KOPT-K1 (cell line): ENCODE measurements around the gene GLOD4.

ENCODE experiments used
- H3K27ac ChIP-seq: fragments of 200-600 bp; sonication (generic); 2 replicates; pipeline ENCODE4 v1.5.1; 2016; ENCODE audit warnings: antibody characterized with exemption, mild to moderate bottlenecking, low read depth, low read length; ENCODE audit not compliant: poor library complexity, severe bottlenecking
- H3K36me3 ChIP-seq: fragments of 200-600 bp; sonication (generic); 2 replicates; pipeline ENCODE4 v1.5.1; 2017; ENCODE audit warnings: antibody characterized with exemption, mild to moderate bottlenecking, low read length, moderate library complexity; ENCODE audit not compliant: insufficient read depth
- H3K9me3 ChIP-seq: fragments of 200-600 bp; sonication (generic); 2 replicates; pipeline ENCODE4 v1.5.1; 2017; ENCODE audit warnings: antibody characterized with exemption, low read length, mild to moderate bottlenecking; ENCODE audit not compliant: insufficient read depth, poor library complexity, severe bottlenecking

Gene GLOD4

DNA sequence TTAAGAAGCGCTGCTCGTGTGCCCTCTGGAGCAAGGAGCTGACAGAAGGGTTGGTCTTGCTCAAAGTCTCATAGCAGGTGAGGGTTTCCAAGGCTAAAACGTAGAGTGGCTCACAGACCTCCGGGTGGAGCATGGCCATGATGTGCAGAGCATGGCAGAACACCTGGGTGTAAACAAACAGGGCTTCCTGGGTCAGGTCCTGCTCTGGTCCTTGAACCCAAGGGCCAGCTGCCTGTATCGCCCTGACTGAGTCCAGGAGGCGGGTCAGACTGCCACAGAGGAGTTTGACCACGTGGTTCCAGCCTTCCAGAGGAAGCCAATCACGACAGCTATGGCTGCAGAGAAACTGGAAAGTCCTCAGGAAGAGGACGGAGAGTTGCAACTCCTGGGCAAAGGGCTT is 37.1 kb downstream of the GLOD4 start:
- H3K27ac ChIP-seq, result no peak overlapping the region
- H3K9me3 ChIP-seq, result no peaks in the 10 kb centered on the region
- peaks cover 87% of the 10 kb centered on the region for H3K36me3 ChIP-seq

DNA sequence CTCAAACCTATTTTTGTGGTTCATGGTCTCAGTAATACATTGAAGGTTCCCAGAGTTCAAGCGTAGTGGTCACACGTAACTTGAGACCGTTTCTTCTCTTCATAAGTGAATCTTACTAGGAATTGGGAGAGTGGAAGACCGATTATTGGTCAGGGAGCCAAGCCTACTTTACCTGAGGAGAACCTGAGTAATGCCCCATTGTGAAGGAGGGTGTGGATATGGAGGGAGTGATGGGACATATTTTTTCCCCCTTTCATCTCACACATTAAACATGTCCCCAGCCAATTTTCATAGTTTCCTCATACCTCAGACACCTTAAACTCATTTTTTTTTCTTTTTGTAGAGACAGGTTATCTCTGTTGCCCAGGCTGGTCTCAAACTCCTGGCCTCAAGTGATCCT is 38.9 kb downstream of the GLOD4 start:
- Histone ChIP-seq H3K9me3 (no peaks in the 10 kb centered on the region), H3K27ac (no peak overlapping the region), H3K36me3 (peaks cover 98% of the 10 kb centered on the region)

DNA sequence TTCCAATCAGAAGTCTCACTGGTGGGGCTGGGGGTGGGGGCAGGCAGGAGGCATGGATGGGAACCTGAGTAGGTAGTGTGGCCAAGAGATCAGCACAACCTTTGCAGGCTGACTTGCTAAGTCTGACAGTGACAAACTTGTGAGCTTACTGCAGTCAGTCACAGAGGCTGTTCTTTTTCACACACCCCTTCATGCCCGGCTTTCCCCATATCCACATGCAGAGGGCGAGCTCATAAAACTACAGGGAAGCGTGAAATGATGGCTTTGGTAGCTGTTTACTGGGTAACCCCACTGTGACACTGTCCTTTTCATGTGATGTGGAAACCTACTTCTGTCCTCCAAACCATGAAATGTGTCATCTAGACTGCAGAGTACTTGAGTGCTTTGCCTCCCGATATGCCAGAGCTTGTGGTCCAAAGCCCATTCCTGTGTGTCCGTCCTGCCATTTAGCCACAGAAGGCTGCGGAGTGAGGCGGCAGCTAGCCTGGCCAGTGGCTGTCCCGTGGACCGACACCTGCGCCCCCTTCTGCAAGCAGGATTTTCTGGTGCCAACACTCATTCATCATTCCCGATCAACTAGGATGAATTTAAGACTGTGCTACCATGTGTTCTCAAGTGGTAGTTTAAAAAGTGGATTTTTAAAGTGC is 39.8 kb downstream of the GLOD4 start:
- H3K9me3 ChIP-seq, result no peaks in the 10 kb centered on the region
- H3K36me3 ChIP-seq, result peaks cover 96% of the 10 kb centered on the region
- H3K27ac ChIP-seq, result no peak overlapping the region

- Histone ChIP-seq H3K27ac (no peak overlapping the region), H3K36me3 (peaks cover 88% of the 10 kb centered on the region), H3K9me3 (no peaks in the 10 kb centered on the region)
These were observed 41.7 kb downstream of the GLOD4 start for GRCh38 chr17:740240-741017.

DNA sequence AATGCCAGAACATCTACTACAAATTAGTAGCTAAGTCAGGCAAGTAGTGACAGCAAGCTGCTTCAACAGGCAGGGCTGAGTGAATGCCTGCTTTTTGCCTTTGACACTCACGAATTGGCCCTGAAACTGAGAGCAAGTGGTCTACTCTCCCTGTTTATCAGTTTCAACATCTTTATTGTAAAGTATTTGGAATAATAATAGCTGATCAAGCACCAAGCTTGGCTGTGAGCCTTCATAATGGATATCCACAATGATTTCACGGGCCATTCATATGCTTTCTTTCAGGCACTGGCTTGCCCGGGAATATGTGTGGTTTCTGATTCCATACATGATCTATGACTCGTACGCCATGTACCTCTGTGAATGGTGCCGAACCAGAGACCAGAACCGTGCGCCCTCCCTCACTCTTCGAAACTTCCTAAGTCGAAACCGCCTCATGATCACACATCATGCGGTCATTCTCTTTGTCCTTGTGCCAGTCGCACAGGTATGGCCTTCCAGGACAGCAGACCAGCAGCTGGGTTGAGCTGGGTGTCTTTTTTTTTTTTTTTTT is 44.4 kb downstream of the GLOD4 start:
- peaks cover 65% of the 10 kb centered on the region for H3K36me3 ChIP-seq
- H3K9me3 ChIP-seq, result no peaks in the 10 kb centered on the region
- no peak overlapping the region for H3K27ac ChIP-seq

- no peaks in the 10 kb centered on the region for H3K9me3 ChIP-seq
- H3K36me3 ChIP-seq, result peaks cover 28% of the 10 kb centered on the region
- H3K27ac ChIP-seq, result no peak overlapping the region
These were observed 48.3 kb downstream of the GLOD4 start for GRCh38 chr17:733743-734142.

- Histone ChIP-seq H3K36me3 (peaks cover 22% of the 10 kb centered on the region), H3K9me3 (no peaks in the 10 kb centered on the region), H3K27ac (peak overlapping the region; percentile 50)
These were observed 49.0 kb downstream of the GLOD4 start for GRCh38 chr17:732902-733720.

GRCh38 chr17:732067-732901 is 49.8 kb downstream of the GLOD4 start, which contains the start of gene TLCD3A:
Gene TLCD3A (plus strand): TSS chr17:732596. CDS start chr17:732648, 52 bp downstream.
- Histone ChIP-seq H3K36me3 (peaks cover 16% of the 10 kb centered on the region), H3K9me3 (no peaks in the 10 kb centered on the region), H3K27ac (peak within 1 kb of the TSS; percentile 50)

DNA sequence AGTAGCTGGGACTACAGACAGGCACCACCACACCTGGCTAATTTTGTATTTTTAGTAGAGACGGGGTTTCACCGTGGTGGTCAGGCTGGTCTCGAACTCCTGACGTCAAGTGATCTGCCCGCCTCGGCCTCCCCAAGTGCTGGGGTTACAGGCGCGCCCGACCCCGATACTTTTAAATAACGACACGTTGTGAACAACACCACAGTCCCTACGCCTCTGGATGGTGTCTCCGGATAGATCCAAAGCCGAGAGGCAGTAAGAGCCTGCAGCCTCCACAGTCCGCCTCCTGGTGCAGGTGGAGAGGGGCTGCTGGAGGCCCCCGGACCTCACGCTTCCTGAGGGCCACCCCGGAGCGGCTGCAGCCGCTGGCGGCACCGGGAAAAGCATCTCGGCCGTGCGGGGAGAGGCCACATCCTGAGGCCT is 50.4 kb downstream of the GLOD4 start:
- Histone ChIP-seq H3K9me3 (no peaks in the 10 kb centered on the region), H3K36me3 (peaks cover 16% of the 10 kb centered on the region), H3K27ac (peak overlapping the region; percentile 30)

GRCh38 chr17:728911-729310 is 53.2 kb downstream of the GLOD4 start:
- Histone ChIP-seq H3K27ac (no peak overlapping the region), H3K36me3 (no peaks in the 10 kb centered on the region), H3K9me3 (no peaks in the 10 kb centered on the region)

- H3K27ac ChIP-seq, result no peak overlapping the region
- H3K36me3 ChIP-seq, result no peaks in the 10 kb centered on the region
- H3K9me3 ChIP-seq, result no peaks in the 10 kb centered on the region
These were observed 55.7 kb downstream of the GLOD4 start for GRCh38 chr17:726271-726919.

- H3K9me3 ChIP-seq, result no peaks in the 10 kb centered on the region
- H3K36me3 ChIP-seq, result no peaks in the 10 kb centered on the region
- no peak overlapping the region for H3K27ac ChIP-seq
These were observed 56.3 kb downstream of the GLOD4 start for GRCh38 chr17:725746-726145.

GRCh38 chr17:725084-725483 is 57.0 kb downstream of the GLOD4 start:
- no peak overlapping the region for H3K27ac ChIP-seq
- no peaks in the 10 kb centered on the region for H3K9me3 ChIP-seq
- H3K36me3 ChIP-seq, result no peaks in the 10 kb centered on the region

- Histone ChIP-seq H3K36me3 (no peaks in the 10 kb centered on the region), H3K27ac (no peak overlapping the region), H3K9me3 (no peaks in the 10 kb centered on the region)
These were observed 60.5 kb downstream of the GLOD4 start for GRCh38 chr17:721540-721937.
